ENCODE data around the gene SIAE. TPM values are rescaled to one million over a fixed set of nuclear protein-coding genes. Genes with fewer than 3 reads are reported as not detected.

Gene SIAE
- total RNA-seq, 1 experiment from 2014 or later, result 5.6 TPM

GRCh38 chr11:124602193-124602592 lies 71.3 kb downstream of the SIAE start:
- TF ChIP-seq CTCF (conservative IDR thresholded peaks at IDR 0.05), result no peak
- H4K91ac ChIP-seq (ENCODE audit: insufficient read length, low read depth, low read length), result no peak overlapping the region
- no peak overlapping the region for H3K9ac ChIP-seq (ENCODE audit: extremely low read depth, insufficient read length, low read length)
- no peaks in the 10 kb centered on the region for H3K27me3 ChIP-seq (ENCODE audit: insufficient read depth, low read length)
- H2BK5ac ChIP-seq (ENCODE audit: insufficient read length, low read length), result no peak overlapping the region
- peaks cover 9 to 10% of the 10 kb centered on the region in 2 experiments for H3K4me1 Mint-ChIP-seq
- no peaks in the 10 kb centered on the region for H3K36me3 Mint-ChIP-seq (ENCODE audit: insufficient read depth in 1 of 3, low read depth in 3 of 3)
- no peak overlapping the region for H3K4me3 Mint-ChIP-seq
- no peaks in the 10 kb centered on the region for H3K79me1 ChIP-seq (ENCODE audit: insufficient read depth, low read depth, low read length, poor library complexity, severe bottlenecking)
- no CpG with 5 or more reads among the region's 3 CpGs for WGBS (ENCODE audit: extremely low coverage, insufficient read length, low lambda C conversion rate)
- H4K5ac ChIP-seq (ENCODE audit: insufficient read length, low read depth, low read length), result no peak overlapping the region
- no peak overlapping the region for H3K23ac ChIP-seq (ENCODE audit: insufficient read length, low read depth, low read length)
- no peaks in the 10 kb centered on the region for H3K79me2 ChIP-seq (ENCODE audit: insufficient read depth, low read length)
- DNase-seq, result no peak
- H2AFZ ChIP-seq (ENCODE audit: low read length), result no peak overlapping the region
- H3K18ac ChIP-seq (ENCODE audit: insufficient read length, low read depth, low read length), result no peak overlapping the region
- no peak overlapping the region for H3K14ac ChIP-seq (ENCODE audit: insufficient read depth, low read length)
- no peak overlapping the region for H2BK120ac ChIP-seq (ENCODE audit: low read depth, low read length, poor library complexity, severe bottlenecking)
- peaks cover 4% of the 10 kb centered on the region; the same call in 1 of the 2 replicates for H3K4me1 ChIP-seq (ENCODE audit: insufficient read depth, low read length)
- H4K8ac ChIP-seq (replicated peaks; ENCODE audit: insufficient read length, low read depth, low read length), result no peak overlapping the region
- H3K4ac ChIP-seq (ENCODE audit: low read depth, low read length), result no peak overlapping the region
- no peaks in the 10 kb centered on the region for H3K23me2 ChIP-seq (ENCODE audit: insufficient read length, low read depth, low read length, poor library complexity, severe bottlenecking)
- H3K4me2 ChIP-seq (ENCODE audit: insufficient read depth, insufficient read length, low read length), result no peak overlapping the region
- no peak overlapping the region for H2BK12ac ChIP-seq (ENCODE audit: insufficient read length, low read depth, low read length)
- H2BK20ac ChIP-seq (ENCODE audit: low read depth, low read length, poor library complexity, severe bottlenecking), result no peak overlapping the region
- H3T11ph ChIP-seq (ENCODE audit: low read length), result no peak overlapping the region
- no peak overlapping the region for H2BK15ac ChIP-seq (ENCODE audit: low read depth, low read length)
- no peaks in the 10 kb centered on the region; a peak in 1 of 5 replicates for H3K9me3 Mint-ChIP-seq
- no peaks in the 10 kb centered on the region for H3K9me3 ChIP-seq (ENCODE audit: control insufficient read depth, low read depth, low read length)
- no peak overlapping the region for H2AK5ac ChIP-seq (ENCODE audit: insufficient read length, low read length)
- no peak overlapping the region for H3K56ac ChIP-seq (ENCODE audit: insufficient read length, low read depth, low read length)
- no peaks in the 10 kb centered on the region for H4K20me1 ChIP-seq (ENCODE audit: control insufficient read depth, insufficient read depth, insufficient read length)
- no peak overlapping the region for H3K27ac Mint-ChIP-seq
- no peak overlapping the region for H3K27ac ChIP-seq (ENCODE audit: insufficient read length, low read depth, low read length)
- H3K27me3 Mint-ChIP-seq (ENCODE audit: low read depth), result peaks cover 6% of the 10 kb centered on the region
